DOHH2 (cell line): ENCODE measurements around the gene KRT37.

Source experiments
- H3F3A ChIP-seq: fragments of 200-600 bp; sonication (generic), shearing (Covaris generic); 2 replicates; pipeline ENCODE4 v1.6.0; 2016; ENCODE audit warnings: antibody characterized with exemption, mild to moderate bottlenecking; ENCODE audit not compliant: control insufficient read depth, insufficient read depth
- H3K27ac ChIP-seq: fragments of 200-600 bp; sonication (generic); 2 replicates; pipeline ENCODE4 v1.5.1; 2014; ENCODE audit warnings: low read depth, mild to moderate bottlenecking, low read length, moderate library complexity
- H3K27me3 ChIP-seq: fragments of 200-600 bp; sonication (generic); 2 replicates; pipeline ENCODE4 v1.6.1; 2014; ENCODE audit warnings: mild to moderate bottlenecking, low read length, mixed read lengths; ENCODE audit not compliant: control insufficient read depth
- H3K36me3 ChIP-seq: fragments of 200-600 bp; sonication (generic); 2 replicates; pipeline ENCODE4 v1.6.1; 2014; ENCODE audit warnings: mild to moderate bottlenecking, low read length, moderate library complexity, mixed read lengths; ENCODE audit not compliant: control insufficient read depth
- H3K4me1 ChIP-seq: fragments of 200-600 bp; sonication (generic); 2 replicates; pipeline ENCODE4 v1.6.1; 2014; ENCODE audit warnings: mild to moderate bottlenecking, low read length, mixed read lengths; ENCODE audit not compliant: control insufficient read depth
- H3K4me2 ChIP-seq: fragments of 200-600 bp; sonication (generic); 2 replicates; pipeline ENCODE4 v1.6.0; 2014; ENCODE audit warnings: mild to moderate bottlenecking, low read length, moderate library complexity
- H3K4me3 ChIP-seq: fragments of 200-600 bp; sonication (generic); 2 replicates; pipeline ENCODE4 v1.5.1; 2014; ENCODE audit warnings: mild to moderate bottlenecking, low read length, mixed read lengths
- H3K79me2 ChIP-seq: fragments of 200-600 bp; sonication (generic); 2 replicates; pipeline ENCODE4 v1.6.1; 2014; ENCODE audit warnings: mild to moderate bottlenecking, low read length, mixed read lengths; ENCODE audit not compliant: control insufficient read depth
- H3K9me2 ChIP-seq: fragments of 200-600 bp; sonication (generic); replicated peaks from 2 replicates; pipeline ENCODE4 v1.6.1; 2014; ENCODE audit warnings: mild to moderate bottlenecking, low read length, mixed read lengths; ENCODE audit not compliant: control insufficient read depth
- H3K9me3 ChIP-seq: fragments of 200-600 bp; sonication (generic); 2 replicates; pipeline ENCODE4 v1.6.1; 2014; ENCODE audit warnings: antibody characterized with exemption, low read length, mixed read lengths; ENCODE audit not compliant: control insufficient read depth, insufficient read depth
- H4K20me1 ChIP-seq: fragments of 200-600 bp; sonication (generic); 2 replicates; pipeline ENCODE4 v1.6.0; 2014; ENCODE audit warnings: low read depth, mild to moderate bottlenecking, antibody characterized with exemption, low read length, moderate library complexity; ENCODE audit not compliant: control insufficient read depth, insufficient read depth
- EZH2phosphoT487 ChIP-seq: fragments of 200-600 bp; sonication (generic); IDR thresholded peaks from 2 replicates; pipeline ENCODE4 v1.6.1; 2017; ENCODE audit warnings: borderline replicate concordance, mild to moderate bottlenecking, antibody characterized with exemption, low read length, moderate library complexity, mixed read lengths
- TF ChIP-seq, protein P1 (sequence below): fragments of 200-600 bp; sonication (generic); IDR thresholded peaks from one replicate; pipeline ENCODE4 v1.5.1; 2014; ENCODE audit warnings: antibody characterized with exemption, mild to moderate bottlenecking, low read depth, low read length; ENCODE audit not compliant: poor library complexity, severe bottlenecking

The KRT37 gene

GRCh38 chr17:41421617-41422016 lies 2.8 kb downstream of the KRT37 start:
- Histone ChIP-seq H3K9me3 (no peaks in the 10 kb centered on the region), H3K4me2 (no peak overlapping the region), H4K20me1 (no peaks in the 10 kb centered on the region), H3F3A (no peaks in the 10 kb centered on the region), H3K4me1 (no peaks in the 10 kb centered on the region), H3K4me3 (no peak overlapping the region), H3K9me2 (no peaks in the 10 kb centered on the region), H3K36me3 (no peaks in the 10 kb centered on the region), H3K79me2 (no peaks in the 10 kb centered on the region), H3K27me3 (no peaks in the 10 kb centered on the region), H3K27ac (no peak overlapping the region)
- no peak for TF ChIP-seq EZH2phosphoT487
- TF ChIP-seq, protein P1, sequence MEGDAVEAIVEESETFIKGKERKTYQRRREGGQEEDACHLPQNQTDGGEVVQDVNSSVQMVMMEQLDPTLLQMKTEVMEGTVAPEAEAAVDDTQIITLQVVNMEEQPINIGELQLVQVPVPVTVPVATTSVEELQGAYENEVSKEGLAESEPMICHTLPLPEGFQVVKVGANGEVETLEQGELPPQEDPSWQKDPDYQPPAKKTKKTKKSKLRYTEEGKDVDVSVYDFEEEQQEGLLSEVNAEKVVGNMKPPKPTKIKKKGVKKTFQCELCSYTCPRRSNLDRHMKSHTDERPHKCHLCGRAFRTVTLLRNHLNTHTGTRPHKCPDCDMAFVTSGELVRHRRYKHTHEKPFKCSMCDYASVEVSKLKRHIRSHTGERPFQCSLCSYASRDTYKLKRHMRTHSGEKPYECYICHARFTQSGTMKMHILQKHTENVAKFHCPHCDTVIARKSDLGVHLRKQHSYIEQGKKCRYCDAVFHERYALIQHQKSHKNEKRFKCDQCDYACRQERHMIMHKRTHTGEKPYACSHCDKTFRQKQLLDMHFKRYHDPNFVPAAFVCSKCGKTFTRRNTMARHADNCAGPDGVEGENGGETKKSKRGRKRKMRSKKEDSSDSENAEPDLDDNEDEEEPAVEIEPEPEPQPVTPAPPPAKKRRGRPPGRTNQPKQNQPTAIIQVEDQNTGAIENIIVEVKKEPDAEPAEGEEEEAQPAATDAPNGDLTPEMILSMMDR, result no peak

GRCh38 chr17:41421116-41421515 lies 3.3 kb downstream of the KRT37 start:
- no peak overlapping the region for H3K27ac ChIP-seq
- no peak overlapping the region for H3K4me3 ChIP-seq
- no peaks in the 10 kb centered on the region for H3K4me1 ChIP-seq

DNA sequence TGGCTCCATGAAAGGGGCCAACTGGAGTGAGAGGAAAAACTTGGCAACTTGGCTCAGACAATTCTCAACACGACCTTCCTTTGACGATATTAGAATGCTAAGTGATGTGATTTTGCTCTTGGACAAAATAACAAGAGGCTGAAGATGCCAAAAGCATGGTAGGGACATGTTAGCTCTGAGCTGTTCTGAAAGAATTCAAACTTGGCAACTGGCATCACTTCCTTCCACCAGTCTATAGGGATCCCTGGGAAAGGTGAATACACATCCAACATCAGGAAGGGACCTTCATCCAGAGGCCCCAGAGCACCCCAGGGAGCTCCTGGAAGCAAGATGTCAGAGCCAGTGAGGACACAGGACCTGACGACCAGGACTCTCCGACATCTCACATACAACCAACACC lies 4.3 kb downstream of the KRT37 start:
- Histone ChIP-seq H3K27me3 (no peaks in the 10 kb centered on the region), H3K4me3 (no peak overlapping the region), H3K4me2 (no peak overlapping the region), H3K27ac (no peak overlapping the region), H3K9me2 (no peaks in the 10 kb centered on the region), H4K20me1 (no peaks in the 10 kb centered on the region), H3K36me3 (no peaks in the 10 kb centered on the region), H3K4me1 (no peaks in the 10 kb centered on the region), H3F3A (no peaks in the 10 kb centered on the region), H3K79me2 (no peaks in the 10 kb centered on the region), H3K9me3 (no peaks in the 10 kb centered on the region)
- no peak for TF ChIP-seq EZH2phosphoT487
- TF ChIP-seq, protein P1, result no peak

More at GRCh38 chr17:41421116-41421515, 3.3 kb downstream of the KRT37 start:
- TF ChIP-seq, protein P1, result no peak
- no peak for TF ChIP-seq EZH2phosphoT487
- H3K27me3 ChIP-seq, result no peaks in the 10 kb centered on the region
- H3F3A ChIP-seq, result no peaks in the 10 kb centered on the region
- H3K9me3 ChIP-seq, result no peaks in the 10 kb centered on the region
- no peaks in the 10 kb centered on the region for H4K20me1 ChIP-seq
- H3K9me2 ChIP-seq, result no peaks in the 10 kb centered on the region
- no peaks in the 10 kb centered on the region for H3K79me2 ChIP-seq
- H3K36me3 ChIP-seq, result no peaks in the 10 kb centered on the region
- no peak overlapping the region for H3K4me2 ChIP-seq

GRCh38 chr17:41419716-41420115 lies 4.7 kb downstream of the KRT37 start:
- H3K4me1 ChIP-seq, result no peaks in the 10 kb centered on the region
- H3F3A ChIP-seq, result no peaks in the 10 kb centered on the region
- H3K9me2 ChIP-seq, result no peaks in the 10 kb centered on the region
- no peaks in the 10 kb centered on the region for H3K27me3 ChIP-seq
- H3K4me2 ChIP-seq, result no peak overlapping the region
- no peaks in the 10 kb centered on the region for H3K36me3 ChIP-seq
- no peak overlapping the region for H3K4me3 ChIP-seq
- H3K79me2 ChIP-seq, result no peaks in the 10 kb centered on the region
- H3K27ac ChIP-seq, result no peak overlapping the region
- H3K9me3 ChIP-seq, result no peaks in the 10 kb centered on the region
- H4K20me1 ChIP-seq, result no peaks in the 10 kb centered on the region
- TF ChIP-seq, protein P1, result no peak
- no peak for TF ChIP-seq EZH2phosphoT487
